ENCODE results near the gene STK16. TPM values are rescaled to one million over a fixed set of nuclear protein-coding genes. Genes with fewer than 3 reads are reported as not detected.

STK16 gene
- total and polyA plus RNA-seq, 4 donors = 5.8 to 44.3 (median 23.7) TPM

DNA sequence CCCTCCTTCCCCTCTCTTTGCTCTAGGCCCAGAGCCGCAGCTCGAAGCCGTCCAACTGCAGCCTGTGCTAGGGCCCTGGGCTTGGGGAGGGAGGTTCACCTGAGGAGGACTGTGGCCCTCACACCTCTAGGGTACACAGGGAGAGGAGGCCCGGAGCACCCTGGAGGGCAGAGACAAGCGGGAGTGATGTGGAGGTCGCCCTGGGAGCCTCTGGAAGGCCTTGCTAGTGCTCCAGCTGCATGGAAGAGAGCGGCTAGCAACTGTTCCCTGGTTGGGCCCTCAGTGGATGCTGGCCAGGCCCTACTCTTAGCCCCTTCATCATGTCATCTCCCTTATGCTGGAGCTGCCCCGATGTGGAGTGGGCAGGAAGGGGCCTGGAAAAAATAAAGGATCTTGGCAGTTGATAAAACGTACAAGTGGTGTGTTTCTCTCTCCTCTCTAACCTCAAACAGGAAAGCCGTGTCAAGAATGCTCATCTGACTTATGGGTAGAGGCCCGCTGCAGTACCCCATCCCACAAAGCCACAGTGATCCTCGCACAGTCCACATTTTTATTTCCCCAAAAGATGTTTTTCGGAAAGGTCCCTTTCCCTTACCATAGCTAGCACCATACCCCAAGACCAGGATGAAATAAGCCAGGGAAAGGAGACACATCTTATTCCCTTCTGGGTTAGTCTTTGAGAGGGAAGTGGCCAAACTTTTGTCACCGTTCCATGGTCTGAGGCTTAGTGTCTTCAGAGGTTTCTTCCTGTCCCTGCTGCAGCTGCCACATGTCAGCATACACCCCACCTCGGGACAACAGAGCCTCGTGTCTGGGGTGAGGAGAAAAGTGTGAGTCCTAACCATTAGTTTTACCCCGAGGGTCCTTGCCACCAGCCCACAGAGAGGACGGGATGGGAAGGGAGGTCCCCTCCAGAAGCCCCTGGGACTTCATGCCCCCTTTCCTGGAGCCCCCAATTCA is 35.8 kb upstream of the STK16 start:
- Histone ChIP-seq H3K9me3 (ENCODE audit: control insufficient read depth in 4 of 4, low read length in 3 of 4) (no peaks in the 10 kb centered on the region), H3K4me3 (ENCODE audit: low read depth in 1 of 3, low read length in 3 of 3) (no peak overlapping the region), H3K36me3 (ENCODE audit: control insufficient read depth in 4 of 4, insufficient read depth in 3 of 4, low read depth in 1 of 4, low read length in 3 of 4) (peaks cover 11 to 33% (median 13%) of the 10 kb centered on the region in 4 donors), H3K27ac (ENCODE audit: low read depth in 1 of 2, low read length in 2 of 2) (no peak overlapping the region), H3K27me3 (ENCODE audit: control insufficient read depth in 4 of 4, insufficient read depth in 4 of 4, low read length in 3 of 4) (no peaks in the 10 kb centered on the region), H3K9ac (ENCODE audit: low read depth in 1 of 2, low read length in 2 of 2) (no peak overlapping the region), H3K4me1 (ENCODE audit: control insufficient read depth in 4 of 4, insufficient read depth in 4 of 4, low read length in 3 of 4) (peaks cover 3 to 26% (median 23%) of the 10 kb centered on the region in 4 donors)
- no peak for DNase-seq (ENCODE audit: low spot score)
- no peak for TF ChIP-seq TAF1 (conservative IDR thresholded peaks at IDR 0.05)
- TF ChIP-seq, protein P1, sequence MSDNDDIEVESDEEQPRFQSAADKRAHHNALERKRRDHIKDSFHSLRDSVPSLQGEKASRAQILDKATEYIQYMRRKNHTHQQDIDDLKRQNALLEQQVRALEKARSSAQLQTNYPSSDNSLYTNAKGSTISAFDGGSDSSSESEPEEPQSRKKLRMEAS (IDR thresholded peaks at IDR 0.05) = no peak
- TF ChIP-seq YY1 (IDR thresholded peaks at IDR 0.05) = no peak
- no peak for TF ChIP-seq HNF4G (IDR thresholded peaks at IDR 0.05)
- TF ChIP-seq NR2F2 (IDR thresholded peaks at IDR 0.05) = no peak
- no peak for TF ChIP-seq GABPA (IDR thresholded peaks at IDR 0.05 in 1 of 2, conservative IDR thresholded peaks at IDR 0.05 in 1 of 2)
- no peak for TF ChIP-seq JUND (IDR thresholded peaks at IDR 0.05)
- TF ChIP-seq SP1 (IDR thresholded peaks at IDR 0.05) = no peak
- TF ChIP-seq, protein P2, sequence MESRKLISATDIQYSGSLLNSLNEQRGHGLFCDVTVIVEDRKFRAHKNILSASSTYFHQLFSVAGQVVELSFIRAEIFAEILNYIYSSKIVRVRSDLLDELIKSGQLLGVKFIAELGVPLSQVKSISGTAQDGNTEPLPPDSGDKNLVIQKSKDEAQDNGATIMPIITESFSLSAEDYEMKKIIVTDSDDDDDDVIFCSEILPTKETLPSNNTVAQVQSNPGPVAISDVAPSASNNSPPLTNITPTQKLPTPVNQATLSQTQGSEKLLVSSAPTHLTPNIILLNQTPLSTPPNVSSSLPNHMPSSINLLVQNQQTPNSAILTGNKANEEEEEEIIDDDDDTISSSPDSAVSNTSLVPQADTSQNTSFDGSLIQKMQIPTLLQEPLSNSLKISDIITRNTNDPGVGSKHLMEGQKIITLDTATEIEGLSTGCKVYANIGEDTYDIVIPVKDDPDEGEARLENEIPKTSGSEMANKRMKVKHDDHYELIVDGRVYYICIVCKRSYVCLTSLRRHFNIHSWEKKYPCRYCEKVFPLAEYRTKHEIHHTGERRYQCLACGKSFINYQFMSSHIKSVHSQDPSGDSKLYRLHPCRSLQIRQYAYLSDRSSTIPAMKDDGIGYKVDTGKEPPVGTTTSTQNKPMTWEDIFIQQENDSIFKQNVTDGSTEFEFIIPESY (IDR thresholded peaks at IDR 0.05) = no peak
- 87% methylated on average over 18 of the region's 18 CpGs for WGBS

DNA sequence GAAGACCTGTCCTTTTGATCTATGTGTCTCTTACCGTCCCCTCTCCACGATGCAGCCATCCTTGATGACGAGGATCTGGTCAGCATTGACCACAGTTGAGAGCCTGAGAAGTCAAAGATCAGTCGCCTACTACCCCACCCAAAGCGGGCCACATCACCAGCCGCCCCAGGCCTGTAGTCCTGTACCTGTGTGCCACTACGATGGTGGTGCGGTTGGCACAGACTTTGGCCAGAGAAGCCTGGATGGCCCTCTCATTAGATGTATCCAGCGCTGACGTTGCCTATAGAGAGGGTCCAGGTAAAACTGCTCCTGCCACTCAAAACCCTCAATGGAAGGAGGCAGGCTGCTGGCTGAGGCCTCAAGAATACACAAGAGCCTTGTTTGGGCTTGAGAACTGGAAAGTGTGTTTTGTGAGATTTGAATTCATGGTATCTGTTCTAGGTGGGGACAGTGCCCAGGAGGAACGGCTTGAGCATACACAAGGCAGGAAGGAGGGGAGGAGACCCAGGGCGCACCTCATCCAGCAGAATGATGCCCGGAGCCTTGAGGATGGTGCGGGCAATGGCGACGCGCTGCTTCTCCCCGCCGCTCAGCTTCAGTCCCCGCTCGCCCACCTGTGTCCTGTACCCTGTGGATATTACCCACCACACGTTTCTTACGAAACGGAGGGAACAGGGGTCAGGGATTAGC is 34.9 kb upstream of the STK16 start:
- Histone ChIP-seq H3K27ac (ENCODE audit: low read depth in 1 of 2, low read length in 2 of 2) (no peak overlapping the region), H3K9ac (ENCODE audit: low read depth in 1 of 2, low read length in 2 of 2) (no peak overlapping the region), H3K9me3 (ENCODE audit: control insufficient read depth in 4 of 4, low read length in 3 of 4) (no peaks in the 10 kb centered on the region), H3K4me1 (ENCODE audit: control insufficient read depth in 4 of 4, insufficient read depth in 4 of 4, low read length in 3 of 4) (peaks cover 3 to 26% (median 23%) of the 10 kb centered on the region in 4 donors), H3K4me3 (ENCODE audit: low read depth in 1 of 3, low read length in 3 of 3) (no peak overlapping the region), H3K36me3 (ENCODE audit: control insufficient read depth in 4 of 4, insufficient read depth in 3 of 4, low read depth in 1 of 4, low read length in 3 of 4) (peaks cover 11 to 37% (median 15%) of the 10 kb centered on the region in 4 donors), H3K27me3 (ENCODE audit: control insufficient read depth in 4 of 4, insufficient read depth in 4 of 4, low read length in 3 of 4) (no peaks in the 10 kb centered on the region)
- peak; percentile 27 for DNase-seq (ENCODE audit: low spot score)
- WGBS = 95% methylated on average over 24 of the region's 24 CpGs
- TF ChIP-seq, protein P3, sequence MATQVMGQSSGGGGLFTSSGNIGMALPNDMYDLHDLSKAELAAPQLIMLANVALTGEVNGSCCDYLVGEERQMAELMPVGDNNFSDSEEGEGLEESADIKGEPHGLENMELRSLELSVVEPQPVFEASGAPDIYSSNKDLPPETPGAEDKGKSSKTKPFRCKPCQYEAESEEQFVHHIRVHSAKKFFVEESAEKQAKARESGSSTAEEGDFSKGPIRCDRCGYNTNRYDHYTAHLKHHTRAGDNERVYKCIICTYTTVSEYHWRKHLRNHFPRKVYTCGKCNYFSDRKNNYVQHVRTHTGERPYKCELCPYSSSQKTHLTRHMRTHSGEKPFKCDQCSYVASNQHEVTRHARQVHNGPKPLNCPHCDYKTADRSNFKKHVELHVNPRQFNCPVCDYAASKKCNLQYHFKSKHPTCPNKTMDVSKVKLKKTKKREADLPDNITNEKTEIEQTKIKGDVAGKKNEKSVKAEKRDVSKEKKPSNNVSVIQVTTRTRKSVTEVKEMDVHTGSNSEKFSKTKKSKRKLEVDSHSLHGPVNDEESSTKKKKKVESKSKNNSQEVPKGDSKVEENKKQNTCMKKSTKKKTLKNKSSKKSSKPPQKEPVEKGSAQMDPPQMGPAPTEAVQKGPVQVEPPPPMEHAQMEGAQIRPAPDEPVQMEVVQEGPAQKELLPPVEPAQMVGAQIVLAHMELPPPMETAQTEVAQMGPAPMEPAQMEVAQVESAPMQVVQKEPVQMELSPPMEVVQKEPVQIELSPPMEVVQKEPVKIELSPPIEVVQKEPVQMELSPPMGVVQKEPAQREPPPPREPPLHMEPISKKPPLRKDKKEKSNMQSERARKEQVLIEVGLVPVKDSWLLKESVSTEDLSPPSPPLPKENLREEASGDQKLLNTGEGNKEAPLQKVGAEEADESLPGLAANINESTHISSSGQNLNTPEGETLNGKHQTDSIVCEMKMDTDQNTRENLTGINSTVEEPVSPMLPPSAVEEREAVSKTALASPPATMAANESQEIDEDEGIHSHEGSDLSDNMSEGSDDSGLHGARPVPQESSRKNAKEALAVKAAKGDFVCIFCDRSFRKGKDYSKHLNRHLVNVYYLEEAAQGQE (IDR thresholded peaks at IDR 0.05) = no peak

Measured in liver (tissue), 9 donors.